Measurements from ENCODE around the gene POU6F1. TPM values are rescaled to one million over a fixed set of nuclear protein-coding genes. Genes with fewer than 3 reads are reported as not detected.

POU6F1 gene
- total and polyA plus RNA-seq, 10 of the 15 experiments (the other 5 are each of a cell fraction or from before 2014, with no cell fraction given) = 0.26 to 4.2 (median 1.2) TPM

DNA sequence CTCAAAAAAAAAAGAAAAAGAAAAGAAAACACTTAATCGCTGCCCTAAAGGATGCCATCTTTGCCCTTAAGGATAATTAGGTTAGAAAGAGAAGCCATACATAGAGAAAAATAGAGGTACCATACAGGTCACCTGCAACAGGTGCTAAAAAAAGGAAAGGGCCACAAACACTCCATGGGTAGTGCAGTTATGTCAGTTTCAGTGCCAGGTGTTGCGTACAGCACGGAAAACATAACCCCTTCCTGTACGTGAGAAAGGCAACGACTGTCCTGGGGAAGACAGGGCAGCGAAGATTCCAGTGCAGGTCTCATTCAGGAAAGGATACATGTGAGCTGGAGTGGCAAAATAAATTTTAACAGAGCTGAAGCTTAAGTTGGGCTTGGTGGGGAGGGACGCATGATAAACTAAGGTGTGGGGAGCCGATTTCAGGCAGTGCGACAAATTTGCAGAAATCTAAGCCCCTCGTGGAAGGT is 20.2 kb upstream of the POU6F1 start:
- ChIA-PET POLR2A (interaction anchor here (0.6 to 2.0 kb wide), 15 partner anchors 8 to 890 kb away, joined by 3 to 16 read pairs (median 4); partner anchors contain the start of genes CSRNP2, LETMD1, NR4A1 and POU6F1), SMC1A (ENCODE audit: uncharacterized antibody, unreplicated experiment) (interaction anchor here (0.6 to 1.5 kb wide), 8 partner anchors 15 to 473 kb away, joined by 3 to 8 read pairs (median 3); partner anchors contain the start of gene POU6F1), RAD21 (ENCODE audit: unreplicated experiment) (interaction anchor here (0.6 to 1.5 kb wide), 6 partner anchors 8 to 473 kb away, joined by 3 to 9 read pairs (median 4); partner anchors contain the start of gene POU6F1), CTCF (interaction anchor here (0.5 to 2.7 kb wide), 12 partner anchors 14 to 518 kb away, joined by 3 to 11 read pairs (median 4); partner anchors contain the start of genes POU6F1 and SMAGP)
- WGBS (ENCODE audit: insufficient coverage, insufficient replicate concordance, low lambda C conversion rate, missing lambda C conversion rate) = 9% methylated on average over 10 of the region's 10 CpGs
- intact Hi-C loops (cut with micrococcal nuclease; ENCODE audit: unreplicated experiment) (loop anchor here (2.0 to 5.0 kb wide), 2 partner anchors 65 to 191 kb away; partner anchors contain the start of genes LETMD1 and TFCP2), in situ Hi-C loops (cut with MboI) (no loop called here)
- ATAC-seq (peak; percentile 5), DNase-seq (ENCODE audit: low read depth, low spot score) (no peak), FAIRE-seq (no peak)
- Histone ChIP-seq H3K9me3 (replicated peaks; ENCODE audit: control insufficient read depth, insufficient read depth, low read length) (no peaks in the 10 kb centered on the region), H3K27me3 (replicated peaks in 1 of 2; ENCODE audit: control insufficient read depth in 2 of 2, insufficient read depth in 2 of 2, low read length in 1 of 2) (no peaks in the 10 kb centered on the region), H2AFZ (ENCODE audit: control insufficient read depth, low read depth, low read length) (peak overlapping the region; percentile 98), H3K4me1 (ENCODE audit: control insufficient read depth, insufficient read depth, low read length) (peaks cover 3% of the 10 kb centered on the region; the same call in 1 of the 2 replicates), H3K79me2 (ENCODE audit: control insufficient read depth, insufficient read depth, low read length) (peaks cover 24% of the 10 kb centered on the region), H3K27ac (ENCODE audit: control insufficient read depth, insufficient read depth) (peak overlapping the region; percentile 61), H4K20me1 (ENCODE audit: control insufficient read depth, insufficient read depth) (no peaks in the 10 kb centered on the region), H3K4me2 (ENCODE audit: control insufficient read depth, insufficient read depth) (peak overlapping the region; percentile 99), H3K36me3 (ENCODE audit: control insufficient read depth in 2 of 2, insufficient read depth in 2 of 2, low read length in 1 of 2) (peaks cover 6 to 23% of the 10 kb centered on the region in 2 experiments), H3K4me3 (peak overlapping the region; percentile 79), H3K9ac (ENCODE audit: control insufficient read depth, insufficient read depth, low read length) (peak overlapping the region; percentile 73; the same call in 1 of the 2 replicates)
- no TSS peak for BruUV-seq (replicated peaks)
- TF ChIP-seq TARDBP (IDR thresholded peaks at IDR 0.05; ENCODE audit: borderline replicate concordance) = no peak
- TF ChIP-seq NR2C1 (IDR thresholded peaks at IDR 0.05) = no peak
- no peak for TF ChIP-seq POU2F2 (IDR thresholded peaks at IDR 0.05; ENCODE audit: borderline replicate concordance, low read depth, low read length)
- TF ChIP-seq, protein P1, sequence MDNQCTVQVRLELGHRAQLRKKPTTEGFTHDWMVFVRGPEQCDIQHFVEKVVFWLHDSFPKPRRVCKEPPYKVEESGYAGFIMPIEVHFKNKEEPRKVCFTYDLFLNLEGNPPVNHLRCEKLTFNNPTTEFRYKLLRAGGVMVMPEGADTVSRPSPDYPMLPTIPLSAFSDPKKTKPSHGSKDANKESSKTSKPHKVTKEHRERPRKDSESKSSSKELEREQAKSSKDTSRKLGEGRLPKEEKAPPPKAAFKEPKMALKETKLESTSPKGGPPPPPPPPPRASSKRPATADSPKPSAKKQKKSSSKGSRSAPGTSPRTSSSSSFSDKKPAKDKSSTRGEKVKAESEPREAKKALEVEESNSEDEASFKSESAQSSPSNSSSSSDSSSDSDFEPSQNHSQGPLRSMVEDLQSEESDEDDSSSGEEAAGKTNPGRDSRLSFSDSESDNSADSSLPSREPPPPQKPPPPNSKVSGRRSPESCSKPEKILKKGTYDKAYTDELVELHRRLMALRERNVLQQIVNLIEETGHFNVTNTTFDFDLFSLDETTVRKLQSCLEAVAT (IDR thresholded peaks at IDR 0.05) = no peak; the same call in 1 of the 2 replicates
- TF ChIP-seq, protein P2, sequence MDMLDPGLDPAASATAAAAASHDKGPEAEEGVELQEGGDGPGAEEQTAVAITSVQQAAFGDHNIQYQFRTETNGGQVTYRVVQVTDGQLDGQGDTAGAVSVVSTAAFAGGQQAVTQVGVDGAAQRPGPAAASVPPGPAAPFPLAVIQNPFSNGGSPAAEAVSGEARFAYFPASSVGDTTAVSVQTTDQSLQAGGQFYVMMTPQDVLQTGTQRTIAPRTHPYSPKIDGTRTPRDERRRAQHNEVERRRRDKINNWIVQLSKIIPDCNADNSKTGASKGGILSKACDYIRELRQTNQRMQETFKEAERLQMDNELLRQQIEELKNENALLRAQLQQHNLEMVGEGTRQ (IDR thresholded peaks at IDR 0.05; ENCODE audit: borderline replicate concordance, low read depth, low read length) = no peak
- TF ChIP-seq ZBED1 (IDR thresholded peaks at IDR 0.05; ENCODE audit: borderline replicate concordance) = no peak
- TF ChIP-seq POLR2AphosphoS5 (IDR thresholded peaks at IDR 0.05; ENCODE audit: low read length) = no peak
- TF ChIP-seq, protein P3, sequence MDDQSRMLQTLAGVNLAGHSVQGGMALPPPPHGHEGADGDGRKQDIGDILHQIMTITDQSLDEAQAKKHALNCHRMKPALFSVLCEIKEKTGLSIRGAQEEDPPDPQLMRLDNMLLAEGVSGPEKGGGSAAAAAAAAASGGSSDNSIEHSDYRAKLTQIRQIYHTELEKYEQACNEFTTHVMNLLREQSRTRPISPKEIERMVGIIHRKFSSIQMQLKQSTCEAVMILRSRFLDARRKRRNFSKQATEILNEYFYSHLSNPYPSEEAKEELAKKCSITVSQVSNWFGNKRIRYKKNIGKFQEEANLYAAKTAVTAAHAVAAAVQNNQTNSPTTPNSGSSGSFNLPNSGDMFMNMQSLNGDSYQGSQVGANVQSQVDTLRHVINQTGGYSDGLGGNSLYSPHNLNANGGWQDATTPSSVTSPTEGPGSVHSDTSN (IDR thresholded peaks at IDR 0.05; ENCODE audit: insufficient replicate concordance, low read depth, low read length) = no peak
- TF ChIP-seq HDGF (IDR thresholded peaks at IDR 0.05) = no peak
- no peak for TF ChIP-seq RELA (IDR thresholded peaks at IDR 0.05; ENCODE audit: borderline replicate concordance, partially characterized antibody)
- no peak for TF ChIP-seq NR2C2 (IDR thresholded peaks at IDR 0.05; ENCODE audit: borderline replicate concordance, control insufficient read depth, insufficient read length, low read depth)
- no peak for TF ChIP-seq ZNF207 (IDR thresholded peaks at IDR 0.05; ENCODE audit: borderline replicate concordance)
- TF ChIP-seq CHD2 (IDR thresholded peaks at IDR 0.05; ENCODE audit: borderline replicate concordance, low read depth, low read length) = no peak
- TF ChIP-seq CHD1 (IDR thresholded peaks at IDR 0.05; ENCODE audit: low read depth, low read length) = no peak
